Stimulated activated CD8-positive, alpha-beta memory T cell treated with anti-CD3 and anti-CD28 coated beads, Interleukin-4, amount 100 ng/mL, for 48 hours (primary cell): ENCODE measurements around the gene BTNL8.

Source experiments
- DNase-seq: peaks from one replicate; pipeline ENCODE4 v3.0.0-alpha.2; 2020

Gene BTNL8

GRCh38 chr5:180898621-180899246 is at the start of gene BTNL8:
Gene BTNL8 (plus strand): TSS chr5:180899159. CDS start chr5:180899311, 152 bp downstream.
- no peak for DNase-seq

- DNase-seq, result no peak
Measured at GRCh38 chr5:180849827-180850226, 49.1 kb upstream of the BTNL8 start.

- DNase-seq, result no peak
Measured at GRCh38 chr5:180850434-180851078, 48.4 kb upstream of the BTNL8 start.

GRCh38 chr5:180852495-180852894 is 46.5 kb upstream of the BTNL8 start:
- no peak for DNase-seq

- no peak for DNase-seq
Measured at GRCh38 chr5:180853121-180853847, 45.7 kb upstream of the BTNL8 start.

- no peak for DNase-seq
Measured at GRCh38 chr5:180853848-180854176, 45.1 kb upstream of the BTNL8 start.

- no peak for DNase-seq
Measured at GRCh38 chr5:180858586-180858985, 40.4 kb upstream of the BTNL8 start.

GRCh38 chr5:180860273-180860886 is 38.6 kb upstream of the BTNL8 start:
- peak; percentile 54 for DNase-seq

- peak; percentile 91 for DNase-seq
Measured at GRCh38 chr5:180860887-180861822, 37.8 kb upstream of the BTNL8 start, which contains the start of gene ZFP62. Gene ZFP62 (minus strand): TSS chr5:180861276. CDS start chr5:180861219, 57 bp downstream.

- DNase-seq, result no peak
Measured at GRCh38 chr5:180862645-180863044, 36.3 kb upstream of the BTNL8 start.

GRCh38 chr5:180865981-180866695 is 32.8 kb upstream of the BTNL8 start:
- no peak for DNase-seq

GRCh38 chr5:180866985-180867384 is 32.0 kb upstream of the BTNL8 start:
- DNase-seq, result no peak

- DNase-seq, result peak; percentile 90
Measured at GRCh38 chr5:180868960-180869359, 30.0 kb upstream of the BTNL8 start.

GRCh38 chr5:180869587-180869986 is 29.4 kb upstream of the BTNL8 start:
- DNase-seq, result no peak

- no peak for DNase-seq
Measured at GRCh38 chr5:180870276-180871068, 28.5 kb upstream of the BTNL8 start.

GRCh38 chr5:180872419-180872818 is 26.5 kb upstream of the BTNL8 start:
- DNase-seq, result no peak

- no peak for DNase-seq
Measured at GRCh38 chr5:180873615-180874520, 25.1 kb upstream of the BTNL8 start.

GRCh38 chr5:180874804-180875582 is 24.0 kb upstream of the BTNL8 start:
- DNase-seq, result no peak

GRCh38 chr5:180875860-180876426 is 23.0 kb upstream of the BTNL8 start:
- no peak for DNase-seq
